Measurements from ENCODE around the gene FLRT1. TPM values are rescaled to one million over a fixed set of nuclear protein-coding genes. Genes with fewer than 3 reads are reported as not detected.

The FLRT1 gene
- total and polyA plus RNA-seq, 2 experiments from 2014 or later = 0.76 to 1.1 TPM

DNA sequence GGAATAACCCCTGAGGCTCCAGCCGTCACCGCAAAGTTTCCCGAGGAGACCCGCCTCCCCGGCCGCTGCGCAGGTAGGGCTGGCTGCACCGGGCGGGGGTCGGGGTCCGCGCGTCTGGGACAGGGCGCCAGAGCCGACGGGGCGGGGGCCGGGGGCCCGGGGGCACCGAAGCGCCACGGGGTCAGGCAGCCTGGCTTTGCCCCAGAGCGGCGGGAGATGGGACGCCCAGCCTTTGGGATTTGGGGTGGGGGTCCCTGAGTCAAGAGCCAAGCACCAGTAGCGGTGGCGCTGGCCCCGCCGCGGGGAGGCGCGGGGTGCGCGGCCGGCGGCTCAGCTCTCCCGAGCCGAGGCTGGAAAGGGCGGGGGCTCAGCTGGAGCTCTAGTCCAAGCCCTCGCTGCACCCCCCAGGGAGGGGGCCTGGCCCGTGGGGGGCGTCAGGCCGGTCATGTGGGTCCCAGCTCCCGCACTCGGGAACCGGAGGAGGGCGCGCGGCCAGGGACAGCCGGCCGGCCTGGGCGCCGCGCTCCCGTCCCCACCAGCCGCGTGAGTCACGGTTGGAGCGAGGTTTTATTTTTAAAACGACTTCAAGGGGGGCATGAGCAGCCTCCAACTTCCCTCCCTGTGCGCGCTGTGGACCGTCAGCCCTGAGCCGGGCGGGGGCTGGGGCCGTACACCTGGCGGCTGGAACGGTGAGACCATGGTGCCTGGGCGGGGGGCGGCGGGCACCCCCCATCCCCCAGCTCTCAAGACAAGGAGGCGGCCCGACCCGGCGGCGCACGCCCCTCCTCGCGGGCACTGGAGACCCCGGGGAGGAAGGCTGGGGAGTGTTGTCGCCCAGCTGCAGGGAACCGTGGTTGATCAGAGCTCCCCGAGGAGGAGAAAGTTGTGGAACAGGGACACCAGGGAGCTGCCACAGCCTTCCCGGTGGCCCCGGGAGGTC lies 626 bp downstream of the FLRT1 start (continued):
- TF ChIP-seq, protein P1, sequence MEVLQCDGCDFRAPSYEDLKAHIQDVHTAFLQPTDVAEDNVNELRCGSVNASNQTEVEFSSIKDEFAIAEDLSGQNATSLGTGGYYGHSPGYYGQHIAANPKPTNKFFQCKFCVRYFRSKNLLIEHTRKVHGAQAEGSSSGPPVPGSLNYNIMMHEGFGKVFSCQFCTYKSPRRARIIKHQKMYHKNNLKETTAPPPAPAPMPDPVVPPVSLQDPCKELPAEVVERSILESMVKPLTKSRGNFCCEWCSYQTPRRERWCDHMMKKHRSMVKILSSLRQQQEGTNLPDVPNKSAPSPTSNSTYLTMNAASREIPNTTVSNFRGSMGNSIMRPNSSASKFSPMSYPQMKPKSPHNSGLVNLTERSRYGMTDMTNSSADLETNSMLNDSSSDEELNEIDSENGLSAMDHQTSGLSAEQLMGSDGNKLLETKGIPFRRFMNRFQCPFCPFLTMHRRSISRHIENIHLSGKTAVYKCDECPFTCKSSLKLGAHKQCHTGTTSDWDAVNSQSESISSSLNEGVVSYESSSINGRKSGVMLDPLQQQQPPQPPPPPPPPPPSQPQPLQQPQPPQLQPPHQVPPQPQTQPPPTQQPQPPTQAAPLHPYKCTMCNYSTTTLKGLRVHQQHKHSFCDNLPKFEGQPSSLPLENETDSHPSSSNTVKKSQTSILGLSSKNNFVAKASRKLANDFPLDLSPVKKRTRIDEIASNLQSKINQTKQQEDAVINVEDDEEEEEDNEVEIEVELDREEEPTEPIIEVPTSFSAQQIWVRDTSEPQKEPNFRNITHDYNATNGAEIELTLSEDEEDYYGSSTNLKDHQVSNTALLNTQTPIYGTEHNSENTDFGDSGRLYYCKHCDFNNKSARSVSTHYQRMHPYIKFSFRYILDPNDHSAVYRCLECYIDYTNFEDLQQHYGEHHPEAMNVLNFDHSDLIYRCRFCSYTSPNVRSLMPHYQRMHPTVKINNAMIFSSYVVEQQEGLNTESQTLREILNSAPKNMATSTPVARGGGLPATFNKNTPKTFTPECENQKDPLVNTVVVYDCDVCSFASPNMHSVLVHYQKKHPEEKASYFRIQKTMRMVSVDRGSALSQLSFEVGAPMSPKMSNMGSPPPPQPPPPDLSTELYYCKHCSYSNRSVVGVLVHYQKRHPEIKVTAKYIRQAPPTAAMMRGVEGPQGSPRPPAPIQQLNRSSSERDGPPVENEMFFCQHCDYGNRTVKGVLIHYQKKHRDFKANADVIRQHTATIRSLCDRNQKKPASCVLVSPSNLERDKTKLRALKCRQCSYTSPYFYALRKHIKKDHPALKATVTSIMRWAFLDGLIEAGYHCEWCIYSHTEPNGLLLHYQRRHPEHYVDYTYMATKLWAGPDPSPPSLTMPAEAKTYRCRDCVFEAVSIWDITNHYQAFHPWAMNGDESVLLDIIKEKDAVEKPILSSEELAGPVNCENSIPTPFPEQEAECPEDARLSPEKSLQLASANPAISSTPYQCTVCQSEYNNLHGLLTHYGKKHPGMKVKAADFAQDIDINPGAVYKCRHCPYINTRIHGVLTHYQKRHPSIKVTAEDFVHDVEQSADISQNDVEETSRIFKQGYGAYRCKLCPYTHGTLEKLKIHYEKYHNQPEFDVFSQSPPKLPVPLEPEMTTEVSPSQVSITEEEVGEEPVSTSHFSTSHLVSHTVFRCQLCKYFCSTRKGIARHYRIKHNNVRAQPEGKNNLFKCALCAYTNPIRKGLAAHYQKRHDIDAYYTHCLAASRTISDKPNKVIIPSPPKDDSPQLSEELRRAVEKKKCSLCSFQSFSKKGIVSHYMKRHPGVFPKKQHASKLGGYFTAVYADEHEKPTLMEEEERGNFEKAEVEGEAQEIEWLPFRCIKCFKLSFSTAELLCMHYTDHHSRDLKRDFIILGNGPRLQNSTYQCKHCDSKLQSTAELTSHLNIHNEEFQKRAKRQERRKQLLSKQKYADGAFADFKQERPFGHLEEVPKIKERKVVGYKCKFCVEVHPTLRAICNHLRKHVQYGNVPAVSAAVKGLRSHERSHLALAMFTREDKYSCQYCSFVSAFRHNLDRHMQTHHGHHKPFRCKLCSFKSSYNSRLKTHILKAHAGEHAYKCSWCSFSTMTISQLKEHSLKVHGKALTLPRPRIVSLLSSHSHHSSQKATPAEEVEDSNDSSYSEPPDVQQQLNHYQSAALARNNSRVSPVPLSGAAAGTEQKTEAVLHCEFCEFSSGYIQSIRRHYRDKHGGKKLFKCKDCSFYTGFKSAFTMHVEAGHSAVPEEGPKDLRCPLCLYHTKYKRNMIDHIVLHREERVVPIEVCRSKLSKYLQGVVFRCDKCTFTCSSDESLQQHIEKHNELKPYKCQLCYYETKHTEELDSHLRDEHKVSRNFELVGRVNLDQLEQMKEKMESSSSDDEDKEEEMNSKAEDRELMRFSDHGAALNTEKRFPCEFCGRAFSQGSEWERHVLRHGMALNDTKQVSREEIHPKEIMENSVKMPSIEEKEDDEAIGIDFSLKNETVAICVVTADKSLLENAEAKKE (CRISPR knock-in tag; IDR thresholded peaks at IDR 0.05) = no peak
- TF ChIP-seq EZH2 (IDR thresholded peaks at IDR 0.05; ENCODE audit: low read depth, unreplicated experiment) = peak; percentile 45

DNA sequence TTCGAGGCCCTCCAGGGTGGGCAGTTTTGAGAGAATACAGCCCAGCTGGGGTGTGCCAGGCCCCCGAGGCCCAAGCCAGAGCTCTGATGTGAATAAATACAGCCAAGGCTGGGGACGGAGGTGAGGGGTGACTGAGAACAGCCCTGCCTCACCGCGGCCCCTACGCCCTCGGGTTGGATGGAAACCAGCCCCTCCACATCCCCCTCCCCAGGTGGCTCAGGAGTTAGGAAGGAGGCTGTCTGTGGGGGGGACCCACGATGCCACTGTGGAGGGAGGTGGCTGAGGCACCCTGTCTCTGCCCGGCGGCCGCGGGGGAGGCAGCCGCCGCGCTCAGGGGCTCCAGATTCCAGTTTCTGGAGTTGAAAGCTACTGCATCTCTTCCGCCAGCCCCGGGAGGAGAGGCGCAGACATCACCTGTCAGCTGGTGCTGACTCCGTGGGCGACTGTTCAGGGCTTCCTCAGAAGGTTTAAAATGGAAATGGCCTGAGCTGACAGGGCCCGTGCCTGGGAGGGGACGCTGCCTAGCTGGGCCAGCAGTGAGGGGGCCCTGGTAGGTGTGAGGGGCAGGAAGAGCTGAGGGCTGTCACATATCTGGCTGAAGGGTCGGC lies 1.4 kb downstream of the FLRT1 start:
- Histone ChIP-seq H3K27ac (ENCODE audit: low read depth) (no peak overlapping the region), H2AFZ (no peak overlapping the region), H3F3A (replicated peaks; ENCODE audit: low read depth) (0 out of 2 replicates have a peak, but pooled peaks cover 14% of the 10 kb centered on the region), H3K79me2 (replicated peaks; ENCODE audit: insufficient read depth) (no peaks in the 10 kb centered on the region), H3K4me1 (ENCODE audit: insufficient read depth) (peaks cover 27% of the 10 kb centered on the region; the same call in 1 of the 2 replicates), H4K20me1 (replicated peaks; ENCODE audit: insufficient read depth) (no peaks in the 10 kb centered on the region; the same call in 1 of the 2 replicates), H3K27me3 (ENCODE audit: insufficient read depth) (peaks cover 96% of the 10 kb centered on the region), H3K36me3 (ENCODE audit: insufficient read depth) (no peaks in the 10 kb centered on the region), H3K9me2 (ENCODE audit: insufficient read depth) (no peaks in the 10 kb centered on the region), H3K4me3 (peak overlapping the region; percentile 75), H3K4me2 (peak overlapping the region; percentile 95)
- DNase-seq (ENCODE audit: low spot score) (peak; percentile 61), ATAC-seq (peak; percentile 6)
- H3K27me3 Mint-ChIP-seq (ENCODE audit: insufficient read depth, low read depth, poor library complexity) = peaks cover 78% of the 10 kb centered on the region
- peak overlapping the region; percentile 44 for H3K4me3 Mint-ChIP-seq
- H3K9me3 Mint-ChIP-seq = peaks cover 3% of the 10 kb centered on the region; the same call in 2 of the 3 replicates
- TF ChIP-seq NANOG (IDR thresholded peaks at IDR 0.05; ENCODE audit: borderline replicate concordance) (no peak), EZH2 (IDR thresholded peaks at IDR 0.05; ENCODE audit: low read depth, unreplicated experiment) (peak; percentile 58)
- H3K4me1 Mint-ChIP-seq = peaks cover 24% of the 10 kb centered on the region
- no peak overlapping the region for H3K27ac Mint-ChIP-seq
- no peaks in the 10 kb centered on the region for H3K36me3 Mint-ChIP-seq (ENCODE audit: low read depth)
